GM12891 (cell line): Measurements from ENCODE around the gene PPM1H.

ENCODE experiments used
- POLR2A ChIP-seq: IDR thresholded peaks from 2 replicates; pipeline ENCODE4 v1.6.1; 2011; ENCODE audit warnings: low read depth, low read length, control low read depth
- POLR2AphosphoS5 ChIP-seq: IDR thresholded peaks from 2 replicates; pipeline ENCODE4 v1.6.1; 2011; ENCODE audit warnings: low read depth, low read length, control low read depth
- SPI1 ChIP-seq: IDR thresholded peaks from 2 replicates; pipeline ENCODE4 v1.6.1; 2011; ENCODE audit warnings: low read depth, low read length, control low read depth
- TAF1 ChIP-seq: IDR thresholded peaks from 2 replicates; pipeline ENCODE4 v1.6.1; 2011; ENCODE audit warnings: low read depth, low read length, control low read depth

- TF ChIP-seq SPI1: no peak
- TF ChIP-seq POLR2AphosphoS5: no peak
- no peak for TF ChIP-seq POLR2A
- TF ChIP-seq TAF1: no peak
These were observed 34.7 kb upstream of the PPM1H start for GRCh38 chr12:62969695-62970094.
